ENCODE data around the gene GFI1. TPM values are rescaled to one million over a fixed set of nuclear protein-coding genes. Genes with fewer than 3 reads are reported as not detected.

GFI1 gene
- polyA plus RNA-seq, 1 of the 3 experiments (the other 2 are of a cell fraction) = 0.18 TPM

- TF ChIP-seq REST (IDR thresholded peaks at IDR 0.05; ENCODE audit: low read depth, low read length) (no peak), JUND (IDR thresholded peaks at IDR 0.05) (no peak), PBX3 (IDR thresholded peaks at IDR 0.05) (no peak)
Measured at GRCh38 chr1:92516574-92516973, 29.8 kb upstream of the GFI1 start (continued).

GRCh38 chr1:92515796-92516201 is 29.1 kb upstream of the GFI1 start:
- Histone ChIP-seq H3K9me2 (no peaks in the 10 kb centered on the region), H3K27me3 (ENCODE audit: insufficient read depth) (no peaks in the 10 kb centered on the region), H3K9ac (no peak overlapping the region), H4K20me1 (ENCODE audit: insufficient read depth) (no peaks in the 10 kb centered on the region), H3K27ac (ENCODE audit: low read depth in 2 of 2, low read length in 1 of 2) (no peak overlapping the region), H3F3A (replicated peaks; ENCODE audit: insufficient read depth) (no peaks in the 10 kb centered on the region), H3K79me2 (ENCODE audit: insufficient read depth) (no peaks in the 10 kb centered on the region), H3K4me1 (ENCODE audit: control insufficient read depth in 1 of 2, insufficient read depth in 2 of 2, low read depth in 1 of 2, low read length in 1 of 2) (no peaks in the 10 kb centered on the region), H3K36me3 (replicated peaks in 1 of 2; ENCODE audit: control insufficient read depth in 1 of 2, insufficient read depth in 2 of 2, low read length in 1 of 2) (peaks cover 0 to 5% of the 10 kb centered on the region in 2 experiments), H3K9me3 (no peaks in the 10 kb centered on the region), H2AFZ (ENCODE audit: low read depth) (no peak overlapping the region), H3K4me3 (ENCODE audit: low read depth in 2 of 2, low read length in 1 of 2) (no peak overlapping the region), H3K4me2 (no peak overlapping the region)
- CTCF ChIA-PET = interaction anchor here (1.1 kb wide), 1 partner anchor 15 kb away, joined by 3 read pairs; no protein-coding TSS in a partner anchor
- POLR2A ChIA-PET = no interaction called here
- WGBS (ENCODE audit: low lambda C conversion rate) = 96% methylated on average over 3 of the region's 3 CpGs
- DNase-seq = no peak
- TF ChIP-seq POLR2AphosphoS5 (IDR thresholded peaks at IDR 0.05; ENCODE audit: low read depth, low read length) (no peak), CHD2 (IDR thresholded peaks at IDR 0.05; ENCODE audit: low read length, partially characterized antibody) (no peak), EP300 (IDR thresholded peaks at IDR 0.05; ENCODE audit: borderline replicate concordance in 1 of 2, low read depth in 1 of 2, low read length in 1 of 2) (no peak), REST (IDR thresholded peaks at IDR 0.05; ENCODE audit: low read depth, low read length) (no peak), FOXM1 (IDR thresholded peaks at IDR 0.05; ENCODE audit: low read depth) (no peak), RCOR1 (IDR thresholded peaks at IDR 0.05; ENCODE audit: low read length) (no peak), FOSL2 (IDR thresholded peaks at IDR 0.05; ENCODE audit: borderline replicate concordance, low read depth) (no peak), RXRA (IDR thresholded peaks at IDR 0.05; ENCODE audit: borderline replicate concordance, low read depth) (no peak), EZH2phosphoT487 (IDR thresholded peaks at IDR 0.05; ENCODE audit: borderline replicate concordance, low read depth) (no peak), MXI1 (IDR thresholded peaks at IDR 0.05; ENCODE audit: low read depth, low read length) (no peak), SIN3A (IDR thresholded peaks at IDR 0.05; ENCODE audit: borderline replicate concordance, low read depth, low read length) (no peak), USF1 (IDR thresholded peaks at IDR 0.05; ENCODE audit: borderline replicate concordance, low read depth) (no peak), RFX5 (IDR thresholded peaks at IDR 0.05; ENCODE audit: low read length) (no peak), FOXJ3 (CRISPR knock-in tag; IDR thresholded peaks at IDR 0.05) (no peak)
